Psoas muscle (tissue), 8 donors: ENCODE measurements around the gene ADAMTS8. TPM values are rescaled to one million over a fixed set of nuclear protein-coding genes. Genes with fewer than 3 reads are reported as not detected.
A peak's percentile ranks its signal among the peaks of the same experiment; 100 is the strongest.

Experiments
- ATAC-seq, 4 donors: fragments of 200-7000 bp; cut with Tn5 transposase; one replicate each; pipeline ENCODE4 v1.9.1; 2020; ENCODE audit warnings: moderate library complexity in 3 of 4, mild to moderate bottlenecking in 2 of 4
- DNase-seq, 2 donors: peaks; one replicate each; pipeline ENCODE4 v3.0.0-alpha.2; 2020
- H3K27ac ChIP-seq: fragments of 200-600 bp; one replicate; pipeline ENCODE4 v1.8.0; 2022
- H3K27me3 ChIP-seq, 3 donors: fragments of 200-600 bp in 1 of 3; one replicate each; pipeline versions ENCODE4 v1.6.1 to v1.8.0; 2013 to 2022; ENCODE audit warnings: low read length in 2 of 3, mild to moderate bottlenecking in 2 of 3, moderate library complexity in 1 of 3; ENCODE audit not compliant: insufficient read depth in 3 of 3
- H3K36me3 ChIP-seq, 2 donors: fragments of 200-600 bp in 1 of 2; one replicate each; pipeline versions ENCODE4 v1.6.1 to v1.8.0; 2013 to 2022; ENCODE audit warnings: low read depth in 1 of 2, mild to moderate bottlenecking in 1 of 2, moderate library complexity in 1 of 2; ENCODE audit not compliant: insufficient read depth in 1 of 2
- H3K4me1 ChIP-seq: fragments of 200-600 bp; one replicate; pipeline ENCODE4 v1.8.0; 2022
- H3K4me3 ChIP-seq: fragments of 200-600 bp; one replicate; pipeline ENCODE4 v1.8.0; 2022; ENCODE audit warnings: mild to moderate bottlenecking
- H3K9me3 ChIP-seq: fragments of 200-600 bp; one replicate; pipeline ENCODE4 v1.8.0; 2022
- CTCF ChIP-seq: fragments of 200-600 bp; IDR thresholded peaks from one replicate; pipeline ENCODE4 v1.8.0; 2022; ENCODE audit warnings: antibody characterized with exemption
- WGBS, 3 donors: extraction: QIAGEN DNeasy Blood & Tissue Kit; methylation state at CpG; one replicate each; pipeline versions ENCODE4 v1.1.6 to v1.1.7; 2013; 5-methylcytosine and 5-hydroxymethylcytosine counted together
- intact Hi-C, 2 donors: fragments of 100-400 bp; cut with DNase I; formaldehyde crosslinking; loops; one replicate each; pipeline versions ENCODE4 v1.11.0 to v1.14.2; 2022
- polyA plus RNA-seq, 3 donors: library from polyadenylated mRNA; stranded (reverse); fragments of 200-250 nt; gene quantifications; one replicate each; pipeline ENCODE4 v1.2.3, GENCODE V29; 2013
- total RNA-seq, 4 donors: library from RNA; stranded (reverse); fragmentation: NEBNext Ultra II Directional in 2 of 4; extraction: Animal tissue kit (Norgen Biotek cat#: 25700) in 2 of 4; gene quantifications; one replicate each; pipeline versions ENCODE4 v1.2.1 to v1.2.4, GENCODE V29; 2021 to 2023
- donor health status: healthy with polysubstance abuse.
- donor health status: DM: no; HTN: no; CAD: no; lungs with moderate emphysema.
- donor health status: Bipolar disorder and iron deficiency.
- donor health status: healthy.
- donor health status: DM: yes; HTN: yes; CAD: no.
- donor health status: DM: no; HTN: no; CAD: no.
- donor health status: DM: no; HTN: no; CAD: no.
- donor health status: DM: yes; HTN: yes; CAD: no.

The ADAMTS8 gene
- total and polyA plus RNA-seq, 7 donors: 0.12 to 1.2 (median 0.32) TPM; not detected in 1

- ATAC-seq (peak; percentile 28 to 51 (median 42)), DNase-seq (peak in 1 of 2 donors; percentile 51)
- no peak overlapping the region for H3K27ac ChIP-seq
- H3K4me3 ChIP-seq: peak overlapping the region; percentile 63
- TF ChIP-seq CTCF: no peak
- H3K27me3 ChIP-seq: peaks cover 0 to 37% (median 14%) of the 10 kb centered on the region in 3 donors
- 0% methylated on average over 23 to 84 of the region's 84 CpGs for WGBS, 3 donors
- H3K36me3 ChIP-seq: no peaks in the 10 kb centered on the region
- H3K4me1 ChIP-seq: peaks cover 15% of the 10 kb centered on the region
- intact Hi-C loops: loop anchor here in 1 of 2 donors (5.0 kb wide), 1 partner anchor 215 kb away; no protein-coding TSS in a partner anchor
- no peaks in the 10 kb centered on the region for H3K9me3 ChIP-seq
Observed at GRCh38 chr11:130427581-130428315, 661 bp downstream of the ADAMTS8 start.

- peak overlapping the region; percentile 63 for H3K4me3 ChIP-seq
- H3K4me1 ChIP-seq: peaks cover 15% of the 10 kb centered on the region
- WGBS, 3 donors: 14 to 18% (median 16%) methylated on average over 18 of the region's 18 CpGs
- no peak overlapping the region for H3K27ac ChIP-seq
- no peaks in the 10 kb centered on the region for H3K36me3 ChIP-seq
- ATAC-seq (no peak), DNase-seq (no peak)
- no peaks in the 10 kb centered on the region for H3K9me3 ChIP-seq
- intact Hi-C loops: loop anchor here in 1 of 2 donors (5.0 kb wide), 1 partner anchor 215 kb away; no protein-coding TSS in a partner anchor
- TF ChIP-seq CTCF: no peak
- H3K27me3 ChIP-seq: peaks cover 0 to 37% (median 14%) of the 10 kb centered on the region in 3 donors
Observed at GRCh38 chr11:130426837-130427341, 1.5 kb downstream of the ADAMTS8 start.

GRCh38 chr11:130426223-130426836, 2.1 kb downstream of the ADAMTS8 start:
- no peak overlapping the region for H3K27ac ChIP-seq
- no peak for ATAC-seq
- no peaks in the 10 kb centered on the region for H3K36me3 ChIP-seq
- intact Hi-C loops: loop anchor here in 1 of 2 donors (5.0 kb wide), 1 partner anchor 214 kb away; no protein-coding TSS in a partner anchor
- H3K4me3 ChIP-seq: peak overlapping the region; percentile 63
- 29 to 48% (median 33%) methylated on average over 5 of the region's 5 CpGs for WGBS, 3 donors
- no peaks in the 10 kb centered on the region for H3K9me3 ChIP-seq
- H3K4me1 ChIP-seq: peaks cover 15% of the 10 kb centered on the region
- H3K27me3 ChIP-seq: peaks cover 0 to 37% (median 14%) of the 10 kb centered on the region in 3 donors
- TF ChIP-seq CTCF: no peak
- no peak for DNase-seq

- Histone ChIP-seq H3K27ac (no peak overlapping the region), H3K4me1 (peaks cover 15% of the 10 kb centered on the region), H3K9me3 (no peaks in the 10 kb centered on the region), H3K4me3 (no peak overlapping the region), H3K36me3 (no peaks in the 10 kb centered on the region), H3K27me3 (peaks cover 0 to 31% (median 12%) of the 10 kb centered on the region in 3 donors)
- no peak for ATAC-seq
- WGBS, 3 donors: 82 to 91% (median 89%) methylated on average over 8 of the region's 8 CpGs
- no peak for TF ChIP-seq CTCF
- intact Hi-C loops: loop anchor here in 1 of 2 donors (5.0 kb wide), 1 partner anchor 213 kb away; no protein-coding TSS in a partner anchor
- no peak for DNase-seq
Observed at GRCh38 chr11:130425156-130425555, 3.3 kb downstream of the ADAMTS8 start.
